ENCODE results near the gene SLC22A31. TPM values are rescaled to one million over a fixed set of nuclear protein-coding genes. Genes with fewer than 3 reads are reported as not detected.

Gene SLC22A31
- total RNA-seq, 1 experiment from 2014 or later = 6.7 TPM

DNA sequence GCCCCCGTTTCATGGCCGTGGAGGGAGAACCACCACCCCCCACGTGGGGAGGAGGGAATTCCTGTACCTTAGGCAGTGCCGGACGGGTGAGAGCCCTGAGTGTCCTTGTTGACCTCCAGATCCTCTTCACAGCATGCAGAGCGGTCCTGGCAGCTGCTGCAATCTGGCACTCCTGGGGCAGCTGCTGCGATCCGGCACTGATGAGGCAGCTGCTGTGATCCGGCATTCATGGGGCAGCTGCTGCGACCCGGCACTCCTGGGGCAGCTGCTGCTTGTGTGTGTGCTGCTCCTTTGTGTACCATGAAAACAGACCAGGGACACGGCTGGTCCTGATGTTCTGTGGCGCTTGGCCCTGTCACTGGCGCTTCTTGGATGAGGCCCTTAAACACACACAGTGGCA, 29.9 kb upstream of the SLC22A31 start:
- Histone ChIP-seq H3K4me3 (ENCODE audit: low read depth, low read length) (no peak overlapping the region), H3K9me3 (peaks cover 7% of the 10 kb centered on the region; the same call in 1 of the 2 replicates), H3K27me3 (replicated peaks; ENCODE audit: control insufficient read depth, insufficient read depth, low read length) (no peaks in the 10 kb centered on the region), H3K4me1 (no peaks in the 10 kb centered on the region), H3K36me3 (ENCODE audit: control insufficient read depth, insufficient read depth, low read length) (peaks cover 17% of the 10 kb centered on the region)
- no peaks in the 10 kb centered on the region for H3K27me3 Mint-ChIP-seq (ENCODE audit: insufficient read depth, unreplicated experiment)
- ChIA-PET POLR2A (no interaction called here), CTCF (no interaction called here)
- no peak for DNase-seq
- no peak overlapping the region for H3K27ac Mint-ChIP-seq (ENCODE audit: unreplicated experiment)
- H3K36me3 Mint-ChIP-seq (ENCODE audit: insufficient read depth, unreplicated experiment) = peaks cover 69% of the 10 kb centered on the region
- no peak overlapping the region for H3K4me3 Mint-ChIP-seq (ENCODE audit: unreplicated experiment)
- no TSS peak for BruUV-seq (replicated peaks)
- TF ChIP-seq, protein P1, sequence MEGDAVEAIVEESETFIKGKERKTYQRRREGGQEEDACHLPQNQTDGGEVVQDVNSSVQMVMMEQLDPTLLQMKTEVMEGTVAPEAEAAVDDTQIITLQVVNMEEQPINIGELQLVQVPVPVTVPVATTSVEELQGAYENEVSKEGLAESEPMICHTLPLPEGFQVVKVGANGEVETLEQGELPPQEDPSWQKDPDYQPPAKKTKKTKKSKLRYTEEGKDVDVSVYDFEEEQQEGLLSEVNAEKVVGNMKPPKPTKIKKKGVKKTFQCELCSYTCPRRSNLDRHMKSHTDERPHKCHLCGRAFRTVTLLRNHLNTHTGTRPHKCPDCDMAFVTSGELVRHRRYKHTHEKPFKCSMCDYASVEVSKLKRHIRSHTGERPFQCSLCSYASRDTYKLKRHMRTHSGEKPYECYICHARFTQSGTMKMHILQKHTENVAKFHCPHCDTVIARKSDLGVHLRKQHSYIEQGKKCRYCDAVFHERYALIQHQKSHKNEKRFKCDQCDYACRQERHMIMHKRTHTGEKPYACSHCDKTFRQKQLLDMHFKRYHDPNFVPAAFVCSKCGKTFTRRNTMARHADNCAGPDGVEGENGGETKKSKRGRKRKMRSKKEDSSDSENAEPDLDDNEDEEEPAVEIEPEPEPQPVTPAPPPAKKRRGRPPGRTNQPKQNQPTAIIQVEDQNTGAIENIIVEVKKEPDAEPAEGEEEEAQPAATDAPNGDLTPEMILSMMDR (IDR thresholded peaks at IDR 0.05; ENCODE audit: insufficient read depth in 1 of 2, low read depth in 1 of 2, low read length in 1 of 2, severe bottlenecking in 1 of 2, unreplicated experiment in 1 of 2) = no peak
- peaks cover 47% of the 10 kb centered on the region for H3K9me3 Mint-ChIP-seq (ENCODE audit: unreplicated experiment)
- intact Hi-C loops (cut with micrococcal nuclease; ENCODE audit: unreplicated experiment) = no loop called here
- H3K4me1 Mint-ChIP-seq (ENCODE audit: low read depth, unreplicated experiment) = no peaks in the 10 kb centered on the region

DNA sequence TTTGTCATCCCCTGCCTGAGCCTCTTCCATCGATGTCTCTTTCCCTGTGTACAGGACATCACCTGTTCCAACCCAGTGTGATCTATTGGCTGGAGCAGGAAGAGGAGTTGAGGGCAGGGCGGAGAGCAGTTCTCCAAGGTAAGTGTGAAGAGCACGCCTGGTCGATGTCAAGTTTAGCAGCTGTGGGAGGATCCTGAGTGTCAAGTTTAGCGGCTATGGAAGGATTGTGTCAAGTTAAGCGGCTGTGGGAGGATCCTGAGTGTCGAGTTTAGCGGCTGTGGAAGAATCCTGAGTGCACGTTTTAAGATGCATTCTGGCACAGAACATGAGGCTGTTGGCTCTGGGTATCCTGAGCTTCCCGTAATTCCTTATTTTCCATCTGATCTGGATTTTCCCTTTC, 24.3 kb upstream of the SLC22A31 start:
- CTCF ChIA-PET = no interaction called here
- intact Hi-C loops (cut with micrococcal nuclease; ENCODE audit: unreplicated experiment) = no loop called here
- Mint-ChIP-seq H3K27ac (ENCODE audit: unreplicated experiment) (no peak overlapping the region), H3K27me3 (ENCODE audit: insufficient read depth, unreplicated experiment) (no peaks in the 10 kb centered on the region), H3K36me3 (ENCODE audit: insufficient read depth, unreplicated experiment) (peaks cover 80% of the 10 kb centered on the region), H3K4me1 (ENCODE audit: low read depth, unreplicated experiment) (no peaks in the 10 kb centered on the region), H3K4me3 (ENCODE audit: unreplicated experiment) (no peak overlapping the region), H3K9me3 (ENCODE audit: unreplicated experiment) (peaks cover 33% of the 10 kb centered on the region)
- Histone ChIP-seq H3K9me3 (0 out of 2 replicates have a peak, but pooled peaks cover 3% of the 10 kb centered on the region), H3K36me3 (ENCODE audit: control insufficient read depth, insufficient read depth, low read length) (peaks cover 18% of the 10 kb centered on the region), H3K4me1 (no peaks in the 10 kb centered on the region), H3K4me3 (ENCODE audit: low read depth, low read length) (no peak overlapping the region), H3K27me3 (replicated peaks; ENCODE audit: control insufficient read depth, insufficient read depth, low read length) (no peaks in the 10 kb centered on the region)
- TF ChIP-seq, protein P1 (IDR thresholded peaks at IDR 0.05; ENCODE audit: insufficient read depth in 1 of 2, low read depth in 1 of 2, low read length in 1 of 2, severe bottlenecking in 1 of 2, unreplicated experiment in 1 of 2) = no peak
- DNase-seq = no peak
- no TSS peak for BruUV-seq (replicated peaks)
- POLR2A ChIA-PET = no interaction called here

- POLR2A ChIA-PET = no interaction called here
- TF ChIP-seq, protein P1 (IDR thresholded peaks at IDR 0.05; ENCODE audit: insufficient read depth in 1 of 2, low read depth in 1 of 2, low read length in 1 of 2, severe bottlenecking in 1 of 2, unreplicated experiment in 1 of 2) = no peak
Measured at GRCh38 chr16:89222931-89223330, 22.6 kb upstream of the SLC22A31 start.

More at GRCh38 chr16:89222931-89223330, 22.6 kb upstream of the SLC22A31 start:
- CTCF ChIA-PET = no interaction called here
- peaks cover 69% of the 10 kb centered on the region for H3K36me3 Mint-ChIP-seq (ENCODE audit: insufficient read depth, unreplicated experiment)
- no TSS peak for BruUV-seq (replicated peaks)
- H3K4me1 ChIP-seq = no peaks in the 10 kb centered on the region
- H3K9me3 Mint-ChIP-seq (ENCODE audit: unreplicated experiment) = peaks cover 25% of the 10 kb centered on the region
- no peaks in the 10 kb centered on the region for H3K27me3 Mint-ChIP-seq (ENCODE audit: insufficient read depth, unreplicated experiment)
- H3K9me3 ChIP-seq = 0 out of 2 replicates have a peak, but pooled peaks cover 3% of the 10 kb centered on the region
- H3K27ac Mint-ChIP-seq (ENCODE audit: unreplicated experiment) = no peak overlapping the region
- H3K4me3 Mint-ChIP-seq (ENCODE audit: unreplicated experiment) = no peak overlapping the region
- no peak overlapping the region for H3K4me3 ChIP-seq (ENCODE audit: low read depth, low read length)
- H3K36me3 ChIP-seq (ENCODE audit: control insufficient read depth, insufficient read depth, low read length) = peaks cover 15% of the 10 kb centered on the region
- no peaks in the 10 kb centered on the region for H3K27me3 ChIP-seq (replicated peaks; ENCODE audit: control insufficient read depth, insufficient read depth, low read length)
- no peaks in the 10 kb centered on the region for H3K4me1 Mint-ChIP-seq (ENCODE audit: low read depth, unreplicated experiment)
- no peak for DNase-seq
- intact Hi-C loops (cut with micrococcal nuclease; ENCODE audit: unreplicated experiment) = no loop called here
